HEK293 (cell line): ENCODE measurements around the gene DPY30.
A peak's percentile ranks its signal among the peaks of the same experiment; 100 is the strongest.

Experiments used
- CTCF ChIA-PET: fragments of 350-600 bp; formaldehyde crosslinking; extraction: SDS; loops from one replicate; lab custom pipeline; 2021; ENCODE audit warnings: antibody characterized with exemption; lab: Yijun Ruan, JAX
- POLR2A ChIA-PET: fragments of 300-600 bp; formaldehyde crosslinking; extraction: SDS; loops from one replicate; lab custom pipeline; 2020; ENCODE audit warnings: antibody characterized with exemption, inconsistent platforms; lab: Yijun Ruan, JAX
- H3K27ac ChIP-seq: fragments of 200-500 bp; sonication (Bioruptor generic); 2 replicates; pipeline ENCODE4 v1.5.1; 2014; ENCODE audit warnings: low read depth, low read length, control low read depth, inconsistent platforms; ENCODE audit errors: extremely low read depth
- H3K36me3 ChIP-seq, 2 experiments: fragments of 200-500 bp in 1 of 2; sonication (Bioruptor generic) in 1 of 2; 1 replicate in 1 of 2; 2 replicates in 1 of 2; pipeline ENCODE4 v1.5.1; 2014 to 2017; ENCODE audit warnings: inconsistent platforms in 2 of 2, low read length in 2 of 2; ENCODE audit not compliant: control insufficient read depth in 2 of 2, insufficient read depth in 1 of 2
- H3K4me1 ChIP-seq: fragments of 200-500 bp; sonication (Bioruptor generic); 2 replicates; pipeline ENCODE4 v1.5.1; 2014; ENCODE audit warnings: mild to moderate bottlenecking, low read length, inconsistent platforms; ENCODE audit not compliant: control insufficient read depth, insufficient read depth
- H3K4me3 ChIP-seq: 2 replicates; pipeline ENCODE4 v1.5.1; 2011; ENCODE audit warnings: low read depth, mild to moderate bottlenecking, control low read depth, low read length, moderate library complexity
- H3K9me3 ChIP-seq: fragments of 200-500 bp; sonication (Bioruptor generic); 2 replicates; pipeline ENCODE4 v1.5.1; 2014; ENCODE audit warnings: low read depth, low read length, inconsistent platforms; ENCODE audit not compliant: control insufficient read depth, insufficient read depth
- GLIS1 ChIP-seq: fragments of 450-650 bp; formaldehyde crosslinking; IDR thresholded peaks from 2 replicates; pipeline ENCODE4 v1.5.1; 2016; ENCODE audit warnings: missing biosample characterization, missing genetic modification characterization
- KLF7 ChIP-seq: fragments of 450-650 bp; formaldehyde crosslinking; IDR thresholded peaks from 2 replicates; pipeline ENCODE4 v1.5.1; 2016; ENCODE audit warnings: missing biosample characterization, missing genetic modification characterization, borderline replicate concordance
- MYNN ChIP-seq: fragments of 450-650 bp; formaldehyde crosslinking; IDR thresholded peaks from 2 replicates; pipeline ENCODE4 v1.5.1; 2016; ENCODE audit warnings: missing biosample characterization, missing genetic modification characterization, borderline replicate concordance
- PRDM1 ChIP-seq: fragments of 450-650 bp; formaldehyde crosslinking; IDR thresholded peaks from 2 replicates; pipeline ENCODE4; 2016; ENCODE audit warnings: missing biosample characterization, missing genetic modification characterization
- RBAK ChIP-seq: fragments of 450-650 bp; formaldehyde crosslinking; IDR thresholded peaks from 2 replicates; pipeline ENCODE4 v1.5.1; 2016; ENCODE audit warnings: missing biosample characterization, missing genetic modification characterization
- TCF7L2 ChIP-seq: IDR thresholded peaks from 2 replicates; pipeline ENCODE4 v1.6.1; 2011; ENCODE audit warnings: low read depth, mild to moderate bottlenecking, inconsistent platforms, low read length, moderate library complexity, borderline replicate concordance
- WT1 ChIP-seq: fragments of 450-650 bp; formaldehyde crosslinking; IDR thresholded peaks from 2 replicates; pipeline ENCODE4 v1.5.1; 2016; ENCODE audit warnings: missing biosample characterization, missing genetic modification characterization
- ZEB2 ChIP-seq: fragments of 450-650 bp; formaldehyde crosslinking; IDR thresholded peaks from 2 replicates; pipeline ENCODE4 v1.5.1; 2016; ENCODE audit warnings: missing biosample characterization, missing genetic modification characterization
- ZFHX2 ChIP-seq: fragments of 450-650 bp; formaldehyde crosslinking; conservative IDR thresholded peaks from 2 replicates; pipeline ENCODE4 v1.5.1; 2016; ENCODE audit warnings: missing biosample characterization, missing genetic modification characterization
- ZIC2 ChIP-seq: fragments of 450-650 bp; formaldehyde crosslinking; IDR thresholded peaks from 2 replicates; pipeline ENCODE4 v1.5.1; 2016; ENCODE audit warnings: missing biosample characterization, missing genetic modification characterization
- ZNF112 ChIP-seq: fragments of 450-650 bp; formaldehyde crosslinking; IDR thresholded peaks from 2 replicates; pipeline ENCODE4 v1.5.0; 2017; ENCODE audit warnings: missing biosample characterization, missing genetic modification characterization
- ZNF175 ChIP-seq: fragments of 450-650 bp; formaldehyde crosslinking; IDR thresholded peaks from 2 replicates; pipeline ENCODE4 v1.5.1; 2016; ENCODE audit warnings: missing biosample characterization, missing genetic modification characterization
- ZNF274 ChIP-seq, 2 experiments: fragments of 200-500 bp in 1 of 2; fragments of 450-650 bp in 1 of 2; sonication (Bioruptor generic) in 1 of 2; formaldehyde crosslinking in 1 of 2; IDR thresholded peaks; 2 replicates each; pipeline versions ENCODE4 v1.5.1 to v1.6.1; 2014 to 2016; ENCODE audit warnings: borderline replicate concordance in 1 of 2, inconsistent platforms in 1 of 2, low read length in 1 of 2, missing biosample characterization in 1 of 2, missing genetic modification characterization in 1 of 2
- ZNF354C ChIP-seq: fragments of 450-650 bp; formaldehyde crosslinking; IDR thresholded peaks from 2 replicates; pipeline ENCODE4 v1.5.1; 2016; ENCODE audit warnings: missing biosample characterization, missing genetic modification characterization, low read depth, borderline replicate concordance
- ZNF366 ChIP-seq: fragments of 450-650 bp; formaldehyde crosslinking; conservative IDR thresholded peaks from 2 replicates; pipeline ENCODE4 v1.5.1; 2016; ENCODE audit warnings: missing biosample characterization, missing genetic modification characterization
- ZNF514 ChIP-seq: fragments of 450-650 bp; formaldehyde crosslinking; IDR thresholded peaks from 2 replicates; pipeline ENCODE4 v1.5.1; 2016; ENCODE audit warnings: missing biosample characterization, missing genetic modification characterization
- ZNF530 ChIP-seq: fragments of 450-650 bp; formaldehyde crosslinking; IDR thresholded peaks from 2 replicates; pipeline ENCODE4 v1.5.1; 2016; ENCODE audit warnings: low read depth, missing biosample characterization, missing genetic modification characterization
- ZNF791 ChIP-seq: fragments of 450-650 bp; formaldehyde crosslinking; IDR thresholded peaks from 2 replicates; pipeline ENCODE4 v1.5.1; 2016; ENCODE audit warnings: missing biosample characterization, missing genetic modification characterization
- ZNF792 ChIP-seq: fragments of 450-650 bp; formaldehyde crosslinking; IDR thresholded peaks from 2 replicates; pipeline ENCODE4 v1.5.1; 2016; ENCODE audit warnings: missing biosample characterization, missing genetic modification characterization
- ZXDB ChIP-seq: fragments of 450-650 bp; formaldehyde crosslinking; IDR thresholded peaks from 2 replicates; pipeline ENCODE4 v1.5.1; 2016; ENCODE audit warnings: missing biosample characterization, missing genetic modification characterization
- TF ChIP-seq, protein P1 (sequence below): fragments of 450-650 bp; formaldehyde crosslinking; IDR thresholded peaks from 2 replicates; pipeline ENCODE4 v1.5.1; 2016; ENCODE audit warnings: missing biosample characterization, missing genetic modification characterization
- TF ChIP-seq, protein P2 (sequence below): fragments of 450-650 bp; formaldehyde crosslinking; IDR thresholded peaks from 2 replicates; pipeline ENCODE4 v1.5.1; 2016; ENCODE audit warnings: missing biosample characterization, missing genetic modification characterization

Gene DPY30

DNA sequence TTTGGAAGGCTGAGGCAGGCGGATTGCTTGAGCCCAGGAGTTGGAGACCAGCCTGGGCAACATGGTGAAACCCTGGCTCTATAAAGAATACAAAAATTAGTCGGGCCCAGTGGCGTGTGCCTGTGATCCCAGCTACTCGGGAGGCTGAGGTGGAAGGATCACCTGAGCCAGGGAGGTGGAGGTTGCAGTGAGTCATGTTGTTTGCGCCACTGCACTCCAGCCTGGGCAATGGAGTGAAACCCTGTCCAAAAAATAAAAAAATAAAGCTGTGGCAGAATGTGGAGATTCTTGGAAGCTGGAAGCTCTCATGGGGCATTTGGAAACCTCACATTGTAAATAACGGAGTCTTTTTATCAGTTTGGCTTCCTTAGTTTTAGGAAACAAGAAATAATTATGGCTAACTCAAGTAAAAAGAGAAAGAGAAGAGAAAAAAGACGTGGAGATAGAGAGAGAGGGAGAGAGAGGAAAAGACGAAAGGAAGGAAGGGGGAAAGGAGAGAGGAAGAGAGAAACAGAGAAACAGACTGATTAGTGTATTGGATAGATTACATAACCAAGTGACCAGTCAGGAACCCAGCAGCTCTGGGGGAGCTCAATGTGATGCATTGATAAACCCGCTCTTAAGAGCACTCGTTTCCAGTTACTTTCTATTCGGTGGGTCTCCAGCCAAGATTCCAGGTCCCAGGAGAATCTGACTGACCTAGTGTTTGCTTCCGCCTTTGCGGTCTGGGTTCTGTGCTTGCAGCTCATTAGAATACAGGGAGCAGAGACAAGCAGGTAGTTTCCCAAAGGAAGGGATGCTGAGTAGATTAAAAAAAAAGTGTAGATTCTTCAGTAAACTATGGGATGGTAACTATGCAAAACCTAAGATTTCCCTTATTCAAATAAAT, 22.6 kb upstream of the DPY30 start:
- ChIA-PET CTCF (interaction anchor here (0.6 to 0.8 kb wide), 3 partner anchors 8 to 1350 kb away, joined by 3 read pairs; no protein-coding TSS in a partner anchor), POLR2A (interaction anchor here (0.6 to 3.8 kb wide), 11 partner anchors 8 to 367 kb away, joined by 3 to 104 read pairs (median 6); partner anchors contain the start of genes DPY30, MEMO1 and SLC30A6)
- Histone ChIP-seq H3K36me3 (no peaks in the 10 kb centered on the region; a peak in 1 of 3 replicates), H3K4me1 (no peaks in the 10 kb centered on the region; the same call in 1 of the 2 replicates), H3K9me3 (no peaks in the 10 kb centered on the region), H3K4me3 (peak overlapping the region; percentile 89), H3K27ac (peak overlapping the region; percentile 81)
- TF ChIP-seq RBAK (tag by site-specific recombination) (no peak), ZNF366 (tag by site-specific recombination) (peak; percentile 94), ZNF792 (no peak), ZNF112 (tag by site-specific recombination) (no peak), GLIS1 (tag by site-specific recombination) (0 out of 2 replicates have a peak, but pooled peaks have one; percentile 30), ZNF354C (no peak), PRDM1 (tag by site-specific recombination) (peak; percentile 96), MYNN (tag by site-specific recombination) (no peak), ZNF274 (IDR thresholded peaks at IDR 0.05; ENCODE audit: low read length) (no peak), ZNF274 (tag by site-specific recombination; IDR thresholded peaks at IDR 0.05; ENCODE audit: borderline replicate concordance) (no peak), ZNF791 (no peak), ZNF530 (no peak), ZIC2 (tag by site-specific recombination) (no peak), ZFHX2 (no peak), ZEB2 (0 out of 2 replicates have a peak, but pooled peaks have one; percentile 20), ZXDB (tag by site-specific recombination) (0 out of 2 replicates have a peak, but pooled peaks have one; percentile 20), ZNF175 (no peak), ZNF514 (tag by site-specific recombination) (no peak)
- TF ChIP-seq, protein P1, sequence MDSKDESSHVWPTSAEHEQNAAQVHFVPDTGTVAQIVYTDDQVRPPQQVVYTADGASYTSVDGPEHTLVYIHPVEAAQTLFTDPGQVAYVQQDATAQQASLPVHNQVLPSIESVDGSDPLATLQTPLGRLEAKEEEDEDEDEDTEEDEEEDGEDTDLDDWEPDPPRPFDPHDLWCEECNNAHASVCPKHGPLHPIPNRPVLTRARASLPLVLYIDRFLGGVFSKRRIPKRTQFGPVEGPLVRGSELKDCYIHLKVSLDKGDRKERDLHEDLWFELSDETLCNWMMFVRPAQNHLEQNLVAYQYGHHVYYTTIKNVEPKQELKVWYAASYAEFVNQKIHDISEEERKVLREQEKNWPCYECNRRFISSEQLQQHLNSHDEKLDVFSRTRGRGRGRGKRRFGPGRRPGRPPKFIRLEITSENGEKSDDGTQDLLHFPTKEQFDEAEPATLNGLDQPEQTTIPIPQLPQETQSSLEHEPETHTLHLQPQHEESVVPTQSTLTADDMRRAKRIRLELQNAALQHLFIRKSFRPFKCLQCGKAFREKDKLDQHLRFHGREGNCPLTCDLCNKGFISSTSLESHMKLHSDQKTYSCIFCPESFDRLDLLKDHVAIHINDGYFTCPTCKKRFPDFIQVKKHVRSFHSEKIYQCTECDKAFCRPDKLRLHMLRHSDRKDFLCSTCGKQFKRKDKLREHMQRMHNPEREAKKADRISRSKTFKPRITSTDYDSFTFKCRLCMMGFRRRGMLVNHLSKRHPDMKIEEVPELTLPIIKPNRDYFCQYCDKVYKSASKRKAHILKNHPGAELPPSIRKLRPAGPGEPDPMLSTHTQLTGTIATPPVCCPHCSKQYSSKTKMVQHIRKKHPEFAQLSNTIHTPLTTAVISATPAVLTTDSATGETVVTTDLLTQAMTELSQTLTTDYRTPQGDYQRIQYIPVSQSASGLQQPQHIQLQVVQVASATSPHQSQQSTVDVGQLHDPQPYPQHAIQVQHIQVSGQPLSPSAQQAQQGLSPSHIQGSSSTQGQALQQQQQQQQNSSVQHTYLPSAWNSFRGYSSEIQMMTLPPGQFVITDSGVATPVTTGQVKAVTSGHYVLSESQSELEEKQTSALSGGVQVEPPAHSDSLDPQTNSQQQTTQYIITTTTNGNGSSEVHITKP: peak; percentile 36; the same call in 1 of the 2 replicates
- TF ChIP-seq, protein P2, sequence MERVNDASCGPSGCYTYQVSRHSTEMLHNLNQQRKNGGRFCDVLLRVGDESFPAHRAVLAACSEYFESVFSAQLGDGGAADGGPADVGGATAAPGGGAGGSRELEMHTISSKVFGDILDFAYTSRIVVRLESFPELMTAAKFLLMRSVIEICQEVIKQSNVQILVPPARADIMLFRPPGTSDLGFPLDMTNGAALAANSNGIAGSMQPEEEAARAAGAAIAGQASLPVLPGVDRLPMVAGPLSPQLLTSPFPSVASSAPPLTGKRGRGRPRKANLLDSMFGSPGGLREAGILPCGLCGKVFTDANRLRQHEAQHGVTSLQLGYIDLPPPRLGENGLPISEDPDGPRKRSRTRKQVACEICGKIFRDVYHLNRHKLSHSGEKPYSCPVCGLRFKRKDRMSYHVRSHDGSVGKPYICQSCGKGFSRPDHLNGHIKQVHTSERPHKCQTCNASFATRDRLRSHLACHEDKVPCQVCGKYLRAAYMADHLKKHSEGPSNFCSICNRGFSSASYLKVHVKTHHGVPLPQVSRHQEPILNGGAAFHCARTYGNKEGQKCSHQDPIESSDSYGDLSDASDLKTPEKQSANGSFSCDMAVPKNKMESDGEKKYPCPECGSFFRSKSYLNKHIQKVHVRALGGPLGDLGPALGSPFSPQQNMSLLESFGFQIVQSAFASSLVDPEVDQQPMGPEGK (tag by site-specific recombination): peak; percentile 7; the same call in 1 of the 2 replicates

DNA sequence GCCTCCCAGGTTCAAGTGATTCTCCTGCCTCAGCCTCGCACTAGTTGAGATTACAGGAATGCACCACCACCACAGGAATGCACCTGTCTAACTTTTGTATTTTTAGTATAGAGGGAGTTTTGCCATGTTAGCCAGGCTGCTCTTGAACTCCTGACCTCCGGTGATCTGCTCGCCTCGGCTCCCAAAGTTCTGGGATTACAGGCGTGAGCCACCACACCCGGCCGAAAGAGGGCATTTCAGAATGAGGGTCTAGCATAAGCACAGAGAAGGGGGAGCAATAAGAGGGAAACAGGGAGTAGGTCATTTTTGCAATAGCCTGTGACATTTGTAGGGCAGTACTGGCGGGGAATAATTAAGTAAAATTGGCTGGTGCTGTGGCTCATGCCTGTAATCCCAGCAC, 21.8 kb upstream of the DPY30 start:
- CTCF ChIA-PET: no interaction called here
- POLR2A ChIA-PET: interaction anchor here (3.7 kb wide), 1 partner anchor 21 kb away, joined by 104 read pairs; the partner anchor contains the start of gene DPY30
- H3K4me1 ChIP-seq: no peaks in the 10 kb centered on the region; the same call in 1 of the 2 replicates
- no peak overlapping the region for H3K4me3 ChIP-seq
- no peaks in the 10 kb centered on the region for H3K9me3 ChIP-seq
- H3K36me3 ChIP-seq: no peaks in the 10 kb centered on the region; a peak in 1 of 3 replicates
- no peak overlapping the region for H3K27ac ChIP-seq
- no peak for TF ChIP-seq TCF7L2
- TF ChIP-seq WT1: no peak
- TF ChIP-seq, protein P1: no peak
- no peak for TF ChIP-seq KLF7 (tag by site-specific recombination)
